GM19239 (cell line): ENCODE data around the gene MS4A4A.
"Not testable (repeated sequence)": the region's sequence is repeated elsewhere in the genome, so short reads cannot be mapped to it uniquely, and the experiment has no call there.

ENCODE experiments used
- DNase-seq: peaks from one replicate; pipeline ENCODE4 v3.0.0; 2011; ENCODE audit warnings: low spot score; ENCODE audit not compliant: insufficient read length
- FAIRE-seq: peaks from 2 replicates; lab custom pipeline; 2011; peaks lifted over from hg19 to GRCh38; lab: Jason Lieb, UNC

Gene MS4A4A

DNA sequence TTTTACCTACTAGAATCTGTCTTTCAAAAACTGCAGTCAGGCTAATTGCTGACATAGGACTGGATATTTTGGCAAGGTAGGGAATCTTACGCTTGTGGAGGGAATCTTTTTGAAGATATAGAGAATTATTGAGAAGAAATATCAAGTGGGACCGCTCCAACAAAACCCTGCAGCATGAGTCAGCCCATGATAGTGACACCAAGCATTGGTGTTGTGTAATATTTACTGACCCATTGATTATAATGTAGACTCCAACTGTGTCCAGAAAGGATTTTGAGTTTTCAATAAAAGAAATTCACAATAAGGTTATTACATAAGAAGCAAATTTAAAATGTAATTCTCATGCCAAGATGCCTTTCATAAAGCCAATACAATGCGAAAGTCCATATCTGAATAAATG, 20.7 kb downstream of the MS4A4A start:
- DNase-seq (no peak), FAIRE-seq (no peak)

DNA sequence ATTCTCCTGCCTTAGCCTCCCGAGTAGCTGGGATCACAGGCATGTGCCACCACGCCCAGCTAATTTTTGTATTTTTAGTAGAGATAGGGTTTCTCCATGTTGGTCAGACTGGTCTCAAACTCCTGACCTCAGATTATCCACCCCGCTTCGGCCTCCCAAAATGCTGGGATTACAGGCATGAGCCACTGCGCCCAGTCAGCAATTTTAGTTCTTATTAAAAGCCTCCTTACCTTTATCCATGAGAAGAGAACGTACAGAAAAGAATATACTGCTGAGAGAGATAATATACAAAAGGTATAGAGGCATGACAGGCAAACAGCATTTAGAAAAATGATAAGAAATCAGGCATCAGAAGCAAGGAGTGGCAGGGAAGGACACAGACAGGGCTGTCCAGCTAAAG, 21.4 kb downstream of the MS4A4A start:
- not testable (repeated sequence) for FAIRE-seq, DNase-seq

GRCh38 chr11:60303661-60304060, 23.2 kb downstream of the MS4A4A start:
- FAIRE-seq (no peak), DNase-seq (no peak)

- no peak for FAIRE-seq
- no peak for DNase-seq
These were observed 25.6 kb downstream of the MS4A4A start for GRCh38 chr11:60305906-60306619.

DNA sequence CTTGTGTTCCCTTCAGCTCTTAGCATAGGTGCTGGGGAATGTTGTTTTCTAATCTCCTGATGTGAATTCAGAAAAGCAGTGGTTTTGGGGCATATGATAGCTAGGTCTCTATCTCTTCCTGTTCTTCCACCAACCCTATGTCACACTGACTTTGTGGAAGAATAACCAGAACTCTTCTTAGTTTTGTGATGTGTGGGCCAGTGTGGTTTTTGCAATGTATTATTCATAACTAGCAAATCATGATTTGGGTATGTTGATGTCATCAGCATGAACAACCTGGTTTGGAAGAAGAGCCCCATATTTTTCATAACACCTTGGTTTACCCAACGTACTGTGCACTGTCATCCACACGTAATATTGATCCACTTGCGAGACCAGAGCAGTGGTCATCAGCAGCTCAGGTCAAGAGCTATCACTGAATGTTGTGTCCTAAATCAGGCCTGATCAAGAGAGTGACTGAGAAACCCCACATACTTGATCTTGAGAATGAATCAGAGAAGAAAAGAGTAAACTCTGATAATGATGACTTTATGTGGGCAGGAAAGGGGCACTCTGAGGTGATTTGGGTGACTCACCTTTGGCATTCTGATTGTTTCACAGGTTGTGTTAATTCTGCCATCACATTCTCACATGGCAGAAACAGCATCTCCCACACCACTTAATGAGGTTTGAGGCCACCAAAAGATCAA, 27.2 kb downstream of the MS4A4A start:
- no peak for DNase-seq
- FAIRE-seq, result peak; percentile 81

DNA sequence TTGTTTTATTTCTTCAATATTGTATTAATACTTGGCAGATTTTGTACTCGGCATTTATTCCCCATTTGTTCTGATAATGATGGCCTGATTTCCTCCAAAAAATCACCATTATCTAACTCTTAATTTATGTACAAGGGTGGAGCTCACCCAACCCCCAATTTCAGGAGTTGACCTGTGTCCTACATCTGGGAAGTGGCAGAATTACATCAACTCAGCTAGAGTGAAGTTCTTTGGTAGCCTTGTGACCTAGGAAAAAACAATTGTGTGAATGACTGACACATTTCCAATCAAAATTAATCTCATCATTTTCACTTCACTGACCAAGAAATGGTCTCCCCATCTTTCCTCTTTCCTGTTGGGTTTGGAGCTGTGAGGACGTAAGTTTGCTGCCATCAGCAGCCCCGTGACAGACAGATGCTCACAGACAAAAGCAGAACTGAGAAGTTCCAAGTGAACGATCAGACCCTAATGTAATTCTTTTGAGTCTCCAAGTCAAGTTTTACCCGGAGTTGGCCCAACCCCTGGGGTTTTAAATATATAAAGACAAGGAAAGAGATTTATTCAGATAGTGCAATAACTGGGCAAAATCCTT, 30.0 kb downstream of the MS4A4A start:
- DNase-seq, result peak; percentile 19
- FAIRE-seq, result peak; percentile 85

DNA sequence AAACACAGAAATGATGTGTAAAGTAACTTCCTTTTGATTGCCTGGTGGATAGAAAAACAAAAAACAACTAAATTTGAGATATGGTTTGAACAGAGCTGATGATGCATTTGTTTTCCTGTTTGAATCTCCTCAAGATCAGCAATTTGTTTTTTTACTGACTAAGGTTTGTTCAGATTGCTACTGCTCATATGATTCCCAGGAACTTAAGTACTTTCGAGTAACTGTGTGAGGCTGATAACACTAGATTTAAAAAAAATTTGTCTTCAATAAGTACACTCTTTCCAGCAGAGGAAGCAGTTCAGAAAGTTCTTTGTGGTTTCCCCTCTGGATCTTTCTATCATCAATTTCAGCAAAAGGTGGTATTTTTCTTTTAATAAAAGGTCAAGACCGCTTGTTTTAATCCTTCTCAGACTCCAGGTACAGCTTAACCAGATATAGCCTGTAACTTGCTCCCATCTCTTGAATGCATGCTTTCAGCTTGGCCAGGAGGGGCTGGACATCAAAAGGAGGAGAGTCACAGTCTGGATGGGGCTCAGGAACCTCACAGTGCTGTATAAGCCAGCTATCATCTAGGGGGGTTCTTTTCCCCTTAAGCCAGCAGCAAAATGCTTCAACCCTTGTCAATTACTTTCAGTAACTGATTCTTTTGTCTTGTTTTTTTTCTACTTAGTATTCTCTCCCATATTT, 34.3 kb downstream of the MS4A4A start:
- FAIRE-seq (peak; percentile 23), DNase-seq (no peak)

GRCh38 chr11:60315871-60316270, 35.4 kb downstream of the MS4A4A start:
- no peak for FAIRE-seq
- no peak for DNase-seq

DNA sequence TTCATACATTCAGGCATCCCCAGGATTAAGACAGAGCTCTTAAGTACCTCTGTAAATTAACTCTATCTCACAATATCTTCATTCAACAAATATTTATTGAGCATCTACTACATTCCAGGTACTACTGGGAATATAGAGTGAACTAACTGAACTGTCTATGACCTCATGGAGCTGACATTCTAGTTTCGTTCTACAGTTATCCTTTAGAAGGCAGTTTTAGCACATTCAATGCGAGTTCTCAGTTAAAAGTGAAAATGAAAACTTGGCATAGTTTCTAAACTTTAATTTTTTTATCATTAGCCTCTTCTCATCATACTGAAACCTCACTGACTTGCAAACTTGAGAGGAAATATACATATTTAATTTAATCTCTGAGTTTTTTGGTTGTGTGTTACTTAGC, 35.9 kb downstream of the MS4A4A start:
- DNase-seq, result no peak
- no peak for FAIRE-seq

DNA sequence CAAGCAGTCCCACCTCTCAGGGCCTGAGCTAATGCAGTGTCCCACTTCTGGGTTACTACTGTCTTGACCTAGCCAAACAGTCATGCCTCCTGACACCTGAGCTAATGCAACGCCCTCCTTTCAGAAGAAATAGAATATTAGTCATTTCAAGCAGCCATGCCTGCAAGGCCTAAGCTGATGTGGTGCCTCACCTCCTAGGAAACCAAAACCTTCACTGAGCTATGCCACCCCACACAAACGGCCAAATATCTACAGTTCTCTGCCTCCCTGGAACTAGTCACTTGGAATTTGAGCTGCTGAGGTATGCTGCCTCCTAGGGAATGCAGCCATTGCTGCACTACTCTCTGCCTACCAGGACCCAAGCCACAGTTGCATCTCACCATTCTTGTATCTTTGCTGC, 38.3 kb downstream of the MS4A4A start:
- no peak for FAIRE-seq

GRCh38 chr11:60321051-60321450, 40.6 kb downstream of the MS4A4A start:
- FAIRE-seq (no peak), DNase-seq (no peak)

More for the DNA sequence above, 38.3 kb downstream of the MS4A4A start:
- DNase-seq, result no peak

DNA sequence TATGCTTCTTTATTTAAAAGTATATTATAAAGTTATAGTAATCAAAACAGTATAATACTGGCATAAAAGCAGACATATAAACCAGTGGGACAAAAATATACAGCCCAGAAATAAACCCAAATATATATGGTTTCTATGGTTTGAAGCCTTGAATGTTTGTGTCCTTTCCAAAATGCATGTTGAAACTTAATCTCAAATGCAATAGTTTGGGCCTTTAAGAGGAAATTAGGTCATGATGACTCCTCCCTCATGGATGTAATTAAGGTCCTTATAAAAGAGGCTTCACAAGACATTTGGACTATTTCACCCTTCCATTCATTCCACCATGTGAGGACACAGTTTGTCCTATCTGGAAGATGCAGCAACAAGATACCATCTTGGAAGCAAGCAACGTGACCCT, 46.5 kb downstream of the MS4A4A start, which contains the start of gene MS4A6E:
TSS of gene MS4A6E (plus strand) at position 301 of the 400 bp plus-strand sequence. CDS start 7,641 bp downstream, outside the sequence.
- no peak for DNase-seq
- no peak for FAIRE-seq

DNA sequence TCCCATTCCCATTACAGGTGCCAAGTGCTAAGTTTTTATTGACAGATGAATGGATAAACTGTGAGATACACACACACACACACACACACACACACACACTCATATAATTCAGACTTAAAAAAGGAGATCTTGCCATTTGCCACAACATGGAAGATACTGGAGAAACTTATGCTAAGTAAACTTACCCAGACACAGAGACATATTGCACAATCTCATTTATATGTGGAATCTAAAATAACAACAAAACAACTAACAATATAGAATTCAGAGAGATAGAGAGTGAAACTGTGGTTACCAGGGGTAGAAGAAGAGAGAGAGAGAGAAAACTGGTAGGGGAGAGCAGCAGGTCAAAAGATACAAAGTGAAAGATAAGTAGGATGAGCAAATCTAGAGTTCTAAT, 48.0 kb downstream of the MS4A4A start:
- FAIRE-seq (no peak), DNase-seq (no peak)

GRCh38 chr11:60332846-60333245, 52.4 kb downstream of the MS4A4A start:
- DNase-seq, result no peak
- no peak for FAIRE-seq

- FAIRE-seq (peak; percentile 83), DNase-seq (peak; percentile 46)
These were observed 53.6 kb downstream of the MS4A4A start for GRCh38 chr11:60334005-60334620.

DNA sequence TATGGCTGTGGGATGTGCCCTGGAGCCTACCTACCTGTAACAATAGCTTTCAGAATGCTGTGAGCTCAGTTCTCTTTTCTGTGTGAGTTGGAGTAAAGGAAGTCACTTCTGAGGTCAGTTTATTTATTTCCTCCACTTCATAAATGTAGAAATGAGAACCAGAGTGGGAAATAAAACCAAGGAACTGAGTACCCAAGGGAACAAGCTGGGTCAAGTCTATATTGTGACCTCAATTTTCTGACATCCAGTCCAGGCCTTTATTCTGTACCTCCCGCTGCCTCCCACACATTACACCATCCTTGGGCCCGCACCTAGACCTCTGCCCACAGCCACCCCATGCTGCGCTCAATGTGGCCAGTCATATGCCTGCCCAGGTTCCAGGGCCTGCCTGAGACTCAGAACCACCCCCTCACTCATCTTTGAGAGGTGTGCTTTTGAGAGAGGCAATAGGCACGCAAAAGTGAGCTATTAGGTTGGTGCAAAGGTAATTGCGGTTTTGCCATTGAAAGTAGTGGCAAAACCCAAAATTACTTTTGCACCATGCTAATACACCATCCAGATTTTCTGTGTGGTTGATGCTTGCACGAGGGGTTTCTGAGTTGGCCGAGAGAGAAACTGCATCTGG, 56.4 kb downstream of the MS4A4A start:
- no peak for DNase-seq
- peak; percentile 73 for FAIRE-seq

DNA sequence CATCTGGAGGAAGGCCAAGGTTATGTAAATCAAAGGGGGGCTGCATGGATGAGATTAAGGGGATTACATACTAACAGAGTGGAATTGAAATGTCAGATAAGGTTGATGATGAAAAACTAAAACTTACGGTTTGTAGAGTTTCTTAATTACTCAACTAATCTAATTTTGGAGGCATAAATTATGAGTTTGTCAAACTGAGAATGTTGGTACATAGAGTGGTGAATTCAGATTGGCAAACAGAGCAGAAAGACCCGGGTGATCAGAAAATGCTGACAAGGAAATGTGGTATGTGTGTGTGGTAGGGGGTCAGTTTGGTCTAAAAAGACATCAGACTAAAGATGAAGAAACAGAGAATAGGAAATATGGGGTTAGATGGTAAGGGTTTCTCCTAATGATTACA, 57.6 kb downstream of the MS4A4A start:
- peak; percentile 67 for FAIRE-seq
- no peak for DNase-seq

GRCh38 chr11:60339356-60339755, 58.9 kb downstream of the MS4A4A start:
- FAIRE-seq (no peak), DNase-seq (no peak)

DNA sequence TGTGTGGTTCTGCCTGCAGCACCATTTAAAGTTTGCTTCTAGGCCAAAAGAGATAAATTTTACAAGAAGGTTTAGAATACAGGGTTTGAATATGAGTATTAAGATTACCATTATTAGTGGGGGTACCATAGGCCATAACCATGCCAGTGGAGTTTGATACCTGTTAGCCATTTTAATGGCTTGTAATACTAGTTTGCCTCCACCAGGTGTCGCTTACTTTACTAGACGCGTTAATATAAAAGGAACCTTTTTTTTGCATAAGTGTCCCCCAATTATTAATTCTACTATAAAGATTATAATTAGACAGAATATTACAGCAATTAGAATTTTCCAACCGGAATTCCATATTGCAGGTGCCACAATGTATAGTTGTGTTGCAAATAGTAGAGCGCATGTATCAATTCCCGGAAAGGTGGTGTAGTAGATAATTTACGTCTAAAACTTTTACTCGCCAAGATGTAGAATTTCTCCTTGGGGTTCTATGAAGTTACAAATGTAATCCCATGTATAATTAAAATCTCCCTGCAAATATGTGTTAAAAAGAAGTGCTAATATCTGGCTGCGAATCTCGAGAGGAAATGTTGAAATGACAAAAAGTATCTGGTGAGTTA, 62.7 kb downstream of the MS4A4A start:
- DNase-seq (no peak), FAIRE-seq (peak; percentile 28)
